Thymus (tissue), 11 donors: ENCODE measurements around the gene FLG2. TPM values are rescaled to one million over a fixed set of nuclear protein-coding genes. Genes with fewer than 3 reads are reported as not detected.
"Not testable (repeated sequence)": the region's sequence is repeated elsewhere in the genome, so short reads cannot be mapped to it uniquely, and the experiment has no call there.

Source experiments
- DNase-seq, 9 donors: peaks; one replicate each; pipeline ENCODE4 v3.0.0-alpha.2; 2013; ENCODE audit warnings: low spot score in 9 of 9, low read depth in 6 of 9, missing footprints in 1 of 9
- H3K27ac ChIP-seq, 2 donors: one replicate each; pipeline ENCODE4 v1.5.1; 2013; ENCODE audit warnings: control low read depth in 1 of 2, low read depth in 1 of 2, low read length in 1 of 2, mild to moderate bottlenecking in 1 of 2, moderate library complexity in 1 of 2
- H3K27me3 ChIP-seq, 2 donors: one replicate each; pipeline ENCODE4 v1.5.1; 2013; ENCODE audit warnings: low read length in 1 of 2; ENCODE audit not compliant: control insufficient read depth in 2 of 2, insufficient read depth in 1 of 2
- H3K36me3 ChIP-seq, 2 donors: one replicate each; pipeline ENCODE4 v1.5.1; 2013; ENCODE audit warnings: low read length in 1 of 2, mild to moderate bottlenecking in 1 of 2, moderate library complexity in 1 of 2; ENCODE audit not compliant: control insufficient read depth in 2 of 2, insufficient read depth in 2 of 2
- H3K4me1 ChIP-seq, 2 donors: one replicate each; pipeline ENCODE4 v1.5.1; 2013; ENCODE audit warnings: low read length in 2 of 2; ENCODE audit not compliant: control insufficient read depth in 2 of 2, insufficient read depth in 2 of 2
- H3K4me3 ChIP-seq, 2 donors: one replicate each; pipeline ENCODE4 v1.5.1; 2013; ENCODE audit warnings: low read length in 2 of 2, control low read depth in 1 of 2, mild to moderate bottlenecking in 1 of 2
- H3K9me3 ChIP-seq, 2 donors: one replicate each; pipeline ENCODE4 v1.5.1; 2013; ENCODE audit warnings: low read length in 1 of 2, mild to moderate bottlenecking in 1 of 2; ENCODE audit not compliant: control insufficient read depth in 2 of 2, insufficient read depth in 1 of 2
- WGBS: extraction: QIAGEN DNeasy Blood & Tissue Kit; methylation state at CpG from one replicate; pipeline ENCODE4 v1.1.7; 2013; 5-methylcytosine and 5-hydroxymethylcytosine counted together
- polyA plus RNA-seq: library from polyadenylated mRNA; stranded (reverse); fragments of 200-250 nt; gene quantifications from one replicate; pipeline ENCODE4 v1.2.3, GENCODE V29; 2013
- total RNA-seq: library from RNA; stranded (reverse); fragments of 120-200 nt; gene quantifications from one replicate; pipeline ENCODE4 v1.2.4, GENCODE V29; 2013
- donor health status: healthy.

FLG2 gene
- total and polyA plus RNA-seq, 2 donors: 0.05 to 1.8 TPM

GRCh38 chr1:152306123-152306522, 53.7 kb downstream of the FLG2 start:
- H3K36me3 ChIP-seq, H3K4me3 ChIP-seq, DNase-seq, H3K27me3 ChIP-seq, H3K27ac ChIP-seq, H3K4me1 ChIP-seq: not testable (repeated sequence)
- 97% methylated on average over 9 of the region's 10 CpGs for WGBS
- H3K9me3 ChIP-seq: peaks cover 0 to 22% of the 10 kb centered on the region in 2 donors

- H3K9me3 ChIP-seq: peaks cover 0 to 18% of the 10 kb centered on the region in 2 donors
- not testable (repeated sequence) for H3K27ac ChIP-seq, H3K36me3 ChIP-seq, H3K4me3 ChIP-seq, H3K27me3 ChIP-seq, DNase-seq, H3K4me1 ChIP-seq
- WGBS: 95% methylated on average over 12 of the region's 12 CpGs
Observed at GRCh38 chr1:152304773-152305172, 55.0 kb downstream of the FLG2 start.

- DNase-seq: not testable (repeated sequence)
Observed at GRCh38 chr1:152303139-152303872, 56.5 kb downstream of the FLG2 start.

More at GRCh38 chr1:152303139-152303872, 56.5 kb downstream of the FLG2 start:
- WGBS: 97% methylated on average over 24 of the region's 25 CpGs
- not testable (repeated sequence) for H3K27me3 ChIP-seq, H3K4me1 ChIP-seq, H3K9me3 ChIP-seq, H3K27ac ChIP-seq, H3K4me3 ChIP-seq, H3K36me3 ChIP-seq

Other genes with a start within 250 kb of the FLG2 start
- 0.05 TPM for gene TCHH, start 244.6 kb downstream of the FLG2 start, total RNA-seq
- gene TCHH, start 244.6 kb downstream of the FLG2 start, polyA plus RNA-seq: 1.4 TPM
- gene RPTN, start 200.8 kb downstream of the FLG2 start, total RNA-seq: 0.09 TPM
- gene RPTN, start 200.8 kb downstream of the FLG2 start, polyA plus RNA-seq: 3.2 TPM
- gene HRNR, start 135.8 kb downstream of the FLG2 start, total RNA-seq: under 0.01 TPM
- 0.14 TPM for gene HRNR, start 135.8 kb downstream of the FLG2 start, polyA plus RNA-seq
- gene FLG, start 34.8 kb downstream of the FLG2 start, total RNA-seq: 0.28 TPM
- gene FLG, start 34.8 kb downstream of the FLG2 start, polyA plus RNA-seq: 2.4 TPM
- gene CRNN, start 54.3 kb upstream of the FLG2 start, total RNA-seq: 0.05 TPM
- 0.43 TPM for gene CRNN, start 54.3 kb upstream of the FLG2 start, polyA plus RNA-seq
- not detected for gene LCE5A, start 150.8 kb upstream of the FLG2 start, total RNA-seq
- gene LCE5A, start 150.8 kb upstream of the FLG2 start, polyA plus RNA-seq: 0.43 TPM
- not detected for gene CRCT1, start 154.5 kb upstream of the FLG2 start, total RNA-seq
- gene CRCT1, start 154.5 kb upstream of the FLG2 start, polyA plus RNA-seq: 3.5 TPM
- gene LCE3E, start 206.8 kb upstream of the FLG2 start, total RNA-seq: not detected
- gene LCE3E, start 206.8 kb upstream of the FLG2 start, polyA plus RNA-seq: 6.2 TPM
- gene LCE3D, start 220.5 kb upstream of the FLG2 start, total RNA-seq: not detected
- 15.7 TPM for gene LCE3D, start 220.5 kb upstream of the FLG2 start, polyA plus RNA-seq
- gene LCE3C, start 240.2 kb upstream of the FLG2 start, total RNA-seq: not detected
- 0.66 TPM for gene LCE3C, start 240.2 kb upstream of the FLG2 start, polyA plus RNA-seq